GM12873 (cell line): ENCODE measurements around the gene PLA2G4A.

Experiments
- CTCF ChIP-seq: IDR thresholded peaks from 2 replicates; pipeline ENCODE4 v1.5.1; 2012; ENCODE audit warnings: low read depth, mild to moderate bottlenecking, moderate library complexity, low read length, control low read depth; ENCODE audit not compliant: insufficient read depth; ENCODE audit errors: missing control alignments

PLA2G4A gene

GRCh38 chr1:186899977-186900376 is 71.2 kb downstream of the PLA2G4A start:
- no peak for TF ChIP-seq CTCF

- TF ChIP-seq CTCF, result no peak
These were observed 71.9 kb downstream of the PLA2G4A start for GRCh38 chr1:186900539-186901237.

- no peak for TF ChIP-seq CTCF
These were observed 72.9 kb downstream of the PLA2G4A start for GRCh38 chr1:186901631-186902030.

GRCh38 chr1:186903374-186904136 is 74.8 kb downstream of the PLA2G4A start:
- TF ChIP-seq CTCF, result no peak

- TF ChIP-seq CTCF, result no peak
These were observed 75.6 kb downstream of the PLA2G4A start for GRCh38 chr1:186904361-186904760.

- no peak for TF ChIP-seq CTCF
These were observed 76.8 kb downstream of the PLA2G4A start for GRCh38 chr1:186905561-186905960.

GRCh38 chr1:186915555-186915954 is 86.8 kb downstream of the PLA2G4A start:
- no peak for TF ChIP-seq CTCF
